Gastrocnemius medialis (tissue), 4 donors: Measurements from ENCODE around the gene ZNF30. TPM values are rescaled to one million over a fixed set of nuclear protein-coding genes. Genes with fewer than 3 reads are reported as not detected.

Experiments used
- ATAC-seq, 2 donors: fragments of 150-250 bp; one replicate each; pipeline ENCODE4 v1.9.1; 2016
- DNase-seq, 2 donors: peaks; one replicate each; pipeline ENCODE4 v3.0.0-alpha.2; 2019
- H3K27ac ChIP-seq, 4 donors: fragments of 200-600 bp; sonication (generic); 1 replicate in 1 of 4; 2 replicates in 3 of 4; pipeline ENCODE4 v1.5.1; 2016 to 2018; ENCODE audit warnings: mild to moderate bottlenecking in 2 of 4, moderate library complexity in 1 of 4
- H3K27me3 ChIP-seq, 3 donors: fragments of 200-600 bp; sonication (generic) in 2 of 3; 1 replicate in 1 of 3; 2 replicates in 2 of 3; pipeline versions ENCODE4 v1.5.1 to v1.6.0; 2016 to 2019; ENCODE audit warnings: mild to moderate bottlenecking in 1 of 3, moderate library complexity in 1 of 3
- H3K36me3 ChIP-seq, 2 donors: fragments of 200-600 bp; sonication (generic) in 1 of 2; one replicate each; pipeline ENCODE4 v1.5.1; 2017 to 2018
- H3K4me1 ChIP-seq, 2 donors: fragments of 200-600 bp; sonication (generic) in 1 of 2; one replicate each; pipeline ENCODE4 v1.5.1; 2016 to 2017; ENCODE audit warnings: mild to moderate bottlenecking in 2 of 2
- H3K4me3 ChIP-seq, 4 donors: fragments of 200-600 bp; sonication (generic) in 3 of 4; 1 replicate in 1 of 4; 2 replicates in 3 of 4; pipeline ENCODE4 v1.5.1; 2016 to 2019; ENCODE audit warnings: mild to moderate bottlenecking in 2 of 4
- H3K9me3 ChIP-seq, 3 donors: fragments of 200-600 bp; sonication (generic) in 2 of 3; 1 replicate in 1 of 3; 2 replicates in 2 of 3; pipeline ENCODE4 v1.5.1; 2016 to 2019
- POLR2A ChIP-seq, 2 donors: fragments of 450-650 bp; IDR thresholded peaks; one replicate each; pipeline ENCODE4 v1.6.1; 2017; ENCODE audit warnings: antibody characterized with exemption in 2 of 2, mild to moderate bottlenecking in 2 of 2, moderate library complexity in 2 of 2
- in situ Hi-C, 4 donors: fragments of 200-750 bp; cut with MboI; loops; one replicate each; pipeline versions ENCODE4 v1.15.0 to v1.8.0; 2017; ENCODE audit warnings: low sequenced_read_pairs in 4 of 4
- intact Hi-C: fragments of 100-400 bp; cut with DNase I; formaldehyde crosslinking; loops from one replicate; pipeline ENCODE4 v1.15.1; 2023; ENCODE audit warnings: low total_unique reads
- total RNA-seq, 4 donors: library from RNA; depleted of rRNA; stranded (reverse); fragments of >200 nt; gene quantifications; one replicate each; pipeline versions ENCODE4 v1.1.0 to v1.2.3, GENCODE V29; 2016
- TF ChIP-seq, protein P1 (sequence below), 5 experiments: fragments of 450-650 bp in 3 of 5; fragments of 200-600 bp in 2 of 5; sonication (generic) in 2 of 5; IDR thresholded peaks in 4 of 5; conservative IDR thresholded peaks in 1 of 5; 1 replicate in 4 of 5; 2 replicates in 1 of 5; pipeline ENCODE4 v1.5.1; 2016 to 2019; ENCODE audit warnings: antibody characterized with exemption in 5 of 5, mild to moderate bottlenecking in 3 of 5, moderate library complexity in 3 of 5

The ZNF30 gene
- total RNA-seq, 4 donors from 2014 or later, result 0.66 to 2.3 (median 0.92) TPM

DNA sequence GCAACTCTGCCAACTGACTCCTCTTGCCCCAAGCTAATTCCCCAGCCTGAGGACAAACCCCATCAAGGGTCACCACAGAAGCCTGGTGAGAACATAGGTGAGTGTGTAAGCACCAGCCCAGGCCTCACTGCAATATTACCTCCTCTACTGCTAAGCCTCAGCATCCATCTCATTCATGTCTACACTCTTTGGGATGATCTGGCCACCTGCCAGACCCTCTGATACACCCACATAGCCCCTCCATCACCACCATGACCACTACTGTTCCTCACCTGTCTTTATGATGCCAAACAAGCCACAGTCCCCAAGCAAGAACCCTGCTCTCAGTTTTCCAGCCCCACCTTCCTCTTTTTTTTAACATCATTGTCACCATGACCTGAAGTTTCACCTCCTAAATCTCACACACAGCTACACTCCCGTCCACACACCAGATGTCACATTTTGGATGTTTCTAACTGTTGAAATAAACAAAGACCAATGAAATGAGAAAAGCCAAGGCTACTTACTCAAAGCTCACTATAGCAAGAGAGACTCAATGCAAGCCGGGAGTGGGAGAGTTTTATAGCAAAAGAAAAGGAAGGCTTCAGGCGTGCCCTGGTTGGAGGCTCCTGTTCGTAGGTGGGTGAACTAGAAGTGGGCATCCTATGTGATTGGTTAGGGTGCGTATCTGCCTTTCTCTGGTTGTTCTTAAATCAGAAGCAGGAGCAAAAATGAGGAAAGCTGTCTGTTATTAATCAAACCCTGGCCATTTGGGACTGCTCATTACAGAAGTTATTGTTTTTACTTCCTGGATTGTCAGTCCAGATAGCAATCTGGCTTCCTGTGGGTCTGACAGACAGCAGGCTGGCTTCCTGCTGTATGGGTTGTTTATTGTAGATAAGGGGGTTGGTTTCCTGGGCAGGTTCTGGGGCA, 35.3 kb downstream of the ZNF30 start:
- in situ Hi-C loops (no loop called here), intact Hi-C loops (loop anchor here (5.0 kb wide), 1 partner anchor 35 kb away; the partner anchor contains the start of gene ZNF30)
- peaks cover 15 to 18% of the 10 kb centered on the region in 2 donors for H3K4me1 ChIP-seq
- peaks cover 7 to 42% of the 10 kb centered on the region in 2 donors for H3K36me3 ChIP-seq
- H3K4me3 ChIP-seq, result peak overlapping the region; percentile 8 to 95 (median 61)
- ATAC-seq (peak; percentile 32 to 33), DNase-seq (no peak)
- H3K9me3 ChIP-seq, result peaks cover 6 to 36% (median 26%) of the 10 kb centered on the region in 3 donors
- H3K27ac ChIP-seq, result peak overlapping the region in 3 of 4 donors; percentile 59 to 72 (median 71)
- H3K27me3 ChIP-seq, result no peaks in the 10 kb centered on the region
- TF ChIP-seq, protein P1, sequence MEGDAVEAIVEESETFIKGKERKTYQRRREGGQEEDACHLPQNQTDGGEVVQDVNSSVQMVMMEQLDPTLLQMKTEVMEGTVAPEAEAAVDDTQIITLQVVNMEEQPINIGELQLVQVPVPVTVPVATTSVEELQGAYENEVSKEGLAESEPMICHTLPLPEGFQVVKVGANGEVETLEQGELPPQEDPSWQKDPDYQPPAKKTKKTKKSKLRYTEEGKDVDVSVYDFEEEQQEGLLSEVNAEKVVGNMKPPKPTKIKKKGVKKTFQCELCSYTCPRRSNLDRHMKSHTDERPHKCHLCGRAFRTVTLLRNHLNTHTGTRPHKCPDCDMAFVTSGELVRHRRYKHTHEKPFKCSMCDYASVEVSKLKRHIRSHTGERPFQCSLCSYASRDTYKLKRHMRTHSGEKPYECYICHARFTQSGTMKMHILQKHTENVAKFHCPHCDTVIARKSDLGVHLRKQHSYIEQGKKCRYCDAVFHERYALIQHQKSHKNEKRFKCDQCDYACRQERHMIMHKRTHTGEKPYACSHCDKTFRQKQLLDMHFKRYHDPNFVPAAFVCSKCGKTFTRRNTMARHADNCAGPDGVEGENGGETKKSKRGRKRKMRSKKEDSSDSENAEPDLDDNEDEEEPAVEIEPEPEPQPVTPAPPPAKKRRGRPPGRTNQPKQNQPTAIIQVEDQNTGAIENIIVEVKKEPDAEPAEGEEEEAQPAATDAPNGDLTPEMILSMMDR (IDR thresholded peaks at IDR 0.05 in 4 of 5, conservative IDR thresholded peaks at IDR 0.05 in 1 of 5), result no peak
- TF ChIP-seq POLR2A (IDR thresholded peaks at IDR 0.05), result no peak

DNA sequence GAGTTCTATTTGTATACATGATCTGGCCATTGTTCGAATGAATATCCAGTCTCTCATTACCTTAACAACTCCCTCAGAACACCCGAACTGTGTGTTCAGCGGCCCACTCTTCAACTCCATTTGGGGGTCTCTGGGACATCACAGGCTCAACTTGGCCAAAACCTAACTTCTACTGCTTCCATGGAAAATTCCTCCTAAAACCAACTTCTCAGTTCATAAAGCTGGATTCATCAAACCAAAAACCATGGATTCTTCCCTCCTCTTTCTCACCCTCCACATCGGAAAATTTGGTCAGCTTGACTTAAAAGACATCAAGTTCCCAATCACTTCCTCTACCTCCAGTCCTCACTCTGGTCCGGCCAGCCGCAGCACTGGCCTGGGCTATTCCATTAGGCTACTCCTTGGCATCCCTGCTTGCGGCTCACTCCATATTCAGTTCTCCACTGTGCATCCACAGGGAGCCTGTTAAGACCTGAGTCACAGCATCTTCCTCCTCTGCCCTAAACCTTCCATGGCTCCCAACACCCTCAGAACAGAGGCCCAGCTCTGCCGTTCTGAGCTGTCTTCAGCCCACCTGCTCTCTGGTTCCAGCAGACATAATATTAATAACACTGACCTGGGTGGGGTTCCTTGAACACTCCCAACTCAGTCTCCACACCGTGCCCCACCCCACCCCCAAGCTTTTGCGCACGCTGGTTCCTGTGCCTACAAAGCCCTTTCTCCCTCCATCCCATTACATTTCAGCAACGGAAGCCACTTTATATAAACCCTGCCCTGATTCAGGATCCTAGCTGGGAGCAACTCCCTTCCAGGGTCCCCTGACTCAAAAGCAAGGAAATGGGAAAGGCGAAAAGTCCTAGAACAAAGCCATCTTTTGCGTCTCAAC, 36.2 kb downstream of the ZNF30 start:
- ATAC-seq, result peak in 1 of 2 donors; percentile 37
- peaks cover 15 to 18% of the 10 kb centered on the region in 2 donors for H3K4me1 ChIP-seq
- in situ Hi-C loops (no loop called here), intact Hi-C loops (loop anchor here (5.0 kb wide), 1 partner anchor 36 kb away; the partner anchor contains the start of gene ZNF30)
- peak overlapping the region; percentile 85 to 95 (median 90) for H3K4me3 ChIP-seq
- DNase-seq, result no peak
- TF ChIP-seq POLR2A (IDR thresholded peaks at IDR 0.05), result no peak
- TF ChIP-seq, protein P1 (IDR thresholded peaks at IDR 0.05 in 4 of 5, conservative IDR thresholded peaks at IDR 0.05 in 1 of 5), result no peak
- peaks cover 2 to 27% (median 21%) of the 10 kb centered on the region in 3 donors for H3K9me3 ChIP-seq
- no peaks in the 10 kb centered on the region for H3K27me3 ChIP-seq
- peaks cover 3 to 33% of the 10 kb centered on the region in 2 donors for H3K36me3 ChIP-seq
- H3K27ac ChIP-seq, result peak overlapping the region in 3 of 4 donors; percentile 59 to 75 (median 71)

DNA sequence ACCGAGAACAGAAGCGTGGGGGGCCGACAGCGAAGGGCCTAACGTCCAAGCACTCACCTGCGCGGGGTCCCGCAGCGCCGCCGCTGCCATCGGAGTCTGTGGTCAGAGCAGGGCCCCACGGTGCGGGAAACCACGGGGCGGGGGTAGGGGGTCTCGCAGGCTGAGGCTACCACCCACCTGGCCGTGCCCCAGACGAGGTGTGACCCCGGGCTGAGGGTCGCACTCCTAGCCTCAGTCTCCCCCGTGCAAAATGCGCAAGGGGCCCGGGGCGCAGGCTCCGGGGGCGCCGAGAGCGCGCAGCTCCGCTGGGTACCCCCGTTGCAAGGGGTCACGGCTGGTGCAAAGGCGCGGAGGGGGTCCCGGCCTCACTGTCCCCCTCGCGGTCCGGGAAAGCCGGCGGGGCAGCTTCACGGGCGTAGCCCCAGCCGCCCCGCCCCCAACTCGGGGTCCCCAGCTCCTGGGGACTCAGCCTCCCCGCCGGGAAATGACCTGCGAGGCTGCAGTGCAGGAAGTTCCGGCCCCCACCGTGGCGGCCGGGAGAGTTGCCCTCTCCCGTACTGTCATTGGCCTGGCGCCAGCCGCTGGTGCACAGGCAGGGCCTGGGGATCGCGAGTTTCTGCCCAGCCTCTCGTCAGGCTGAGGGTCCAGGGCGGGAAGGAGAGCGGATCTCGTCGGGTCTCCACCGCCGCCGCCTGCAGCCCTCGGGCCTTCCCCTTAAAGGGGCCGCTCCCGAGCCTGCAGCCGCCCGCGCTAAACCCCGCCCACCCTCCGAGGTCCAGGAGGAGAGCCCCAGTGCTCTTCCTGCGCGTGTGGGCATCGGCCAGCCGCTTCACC, 37.1 kb downstream of the ZNF30 start, which contains the start of gene ZNF792:
TSS of gene ZNF792 (minus strand) at position 657 of the 834 bp plus-strand sequence. CDS start at position 90, 567 bp downstream.
- Histone ChIP-seq H3K4me1 (peaks cover 15 to 18% of the 10 kb centered on the region in 2 donors), H3K27ac (peak within 1 kb of the TSS; percentile 42 to 75 (median 65)), H3K36me3 (peaks cover 0 to 24% of the 10 kb centered on the region in 2 donors), H3K27me3 (no peaks in the 10 kb centered on the region), H3K4me3 (peak within 1 kb of the TSS; percentile 85 to 95 (median 90)), H3K9me3 (peaks cover 0 to 18% (median 12%) of the 10 kb centered on the region in 3 donors)
- DNase-seq (peak; percentile 23 to 43), ATAC-seq (peak in 1 of 2 donors; percentile 71)
- in situ Hi-C loops (no loop called here), intact Hi-C loops (loop anchor here (5.0 kb wide), 1 partner anchor 36 kb away; the partner anchor contains the start of gene ZNF30)
- TF ChIP-seq, protein P1 (IDR thresholded peaks at IDR 0.05 in 4 of 5, conservative IDR thresholded peaks at IDR 0.05 in 1 of 5), result no peak
- no peak for TF ChIP-seq POLR2A (IDR thresholded peaks at IDR 0.05)
